Ureter (tissue), 1 donor: ENCODE results near the gene COX10. TPM values are rescaled to one million over a fixed set of nuclear protein-coding genes. Genes with fewer than 3 reads are reported as not detected.

Experiments
- DNase-seq: peaks from one replicate; pipeline ENCODE4 v3.0.0-alpha.2; 2020; ENCODE audit warnings: low spot score
- total RNA-seq: library from RNA; stranded (reverse); gene quantifications from one replicate; pipeline ENCODE4 v1.2.4, GENCODE V29; 2023
- donor health status: DM: yes; HTN: yes; CAD: no.

COX10 gene
- total RNA-seq, 1 donor from 2014 or later = 24.9 TPM

DNA sequence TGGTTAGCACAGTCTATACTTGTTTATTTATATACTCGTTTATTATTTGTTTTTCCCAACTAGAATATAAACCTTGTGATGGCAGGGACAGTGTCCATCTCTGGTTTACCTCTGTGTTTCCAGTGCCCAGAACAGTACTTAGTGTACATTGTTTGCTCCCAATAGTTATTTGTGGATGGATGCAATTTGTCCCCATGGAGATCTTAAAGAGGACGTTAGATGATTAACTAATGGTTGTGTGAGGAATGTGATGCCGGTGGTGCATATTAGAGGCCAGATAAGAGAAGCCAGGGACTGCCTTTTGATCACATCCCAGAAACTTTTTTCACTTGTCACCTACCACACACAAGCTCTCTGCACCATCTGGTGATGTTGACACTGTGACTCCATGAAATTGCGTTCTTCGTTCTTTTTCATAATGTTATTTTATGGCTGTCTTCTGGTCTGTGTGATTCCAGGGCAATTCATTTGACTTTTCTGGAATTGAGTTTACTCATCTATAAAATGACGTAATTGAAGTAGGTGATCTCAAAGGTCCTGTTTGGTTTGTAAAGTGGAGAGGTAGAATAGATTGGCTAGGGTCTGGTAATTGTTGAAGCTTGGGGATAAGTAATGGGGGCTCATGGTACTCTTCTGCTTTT, 1.2 kb downstream of the COX10 start:
- no peak for DNase-seq

DNA sequence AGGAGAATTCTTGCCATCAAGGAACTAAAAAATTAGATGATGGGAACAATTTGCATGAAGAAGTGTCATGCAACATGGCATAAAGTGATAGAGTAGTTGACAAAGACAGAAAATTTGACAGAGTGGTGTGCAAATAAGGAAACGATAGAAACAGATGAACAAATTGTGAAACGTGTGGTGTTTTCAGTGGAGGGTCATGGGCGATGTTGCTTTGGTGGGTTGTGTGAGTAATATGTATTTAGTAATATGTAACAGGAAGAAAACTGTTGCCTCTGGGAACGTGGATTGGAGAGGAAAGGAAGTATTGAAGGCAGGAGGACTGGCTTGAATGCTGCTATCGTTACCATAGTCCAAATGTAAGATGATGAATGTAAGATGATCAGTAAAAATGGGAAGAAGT, 3.6 kb downstream of the COX10 start:
- DNase-seq = no peak

DNA sequence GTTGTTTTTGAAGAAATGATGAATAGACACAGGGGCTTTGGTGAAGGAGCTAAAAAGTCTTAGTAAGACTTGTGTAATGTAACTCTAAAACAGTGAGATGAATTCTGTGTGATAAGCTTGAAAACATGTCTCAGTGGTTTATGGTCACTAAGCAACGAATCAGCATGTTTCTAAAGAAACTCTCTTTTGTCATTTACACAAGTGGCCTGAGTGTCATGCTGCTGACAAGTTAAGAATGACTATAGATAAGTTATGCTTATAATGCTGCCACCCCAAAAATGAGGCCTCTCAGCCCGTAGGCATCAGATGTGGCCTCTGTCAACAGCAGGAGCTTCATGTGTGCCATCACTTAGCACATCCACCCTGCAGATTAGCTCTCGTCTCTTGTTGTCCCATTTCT, 8.7 kb downstream of the COX10 start:
- no peak for DNase-seq

DNA sequence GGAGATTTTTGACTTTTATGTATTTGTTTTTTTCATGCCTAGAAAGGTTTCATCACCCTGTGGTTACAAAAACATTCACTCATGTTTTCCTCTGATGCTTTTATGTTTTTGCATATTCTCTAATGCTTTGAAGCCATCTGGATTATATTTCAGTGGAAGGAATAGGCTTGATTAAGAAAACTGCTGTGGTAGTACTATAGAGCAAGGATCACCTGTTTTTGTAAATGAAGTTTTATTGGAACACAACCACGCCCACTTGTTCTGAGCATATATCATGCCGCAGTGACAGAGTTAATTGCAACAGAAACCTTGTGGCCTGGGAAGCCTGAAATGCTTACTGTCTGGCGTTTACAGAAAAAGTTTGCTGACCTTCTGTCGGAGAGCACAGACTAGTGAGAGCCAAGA, 11.5 kb downstream of the COX10 start:
- DNase-seq = no peak

DNA sequence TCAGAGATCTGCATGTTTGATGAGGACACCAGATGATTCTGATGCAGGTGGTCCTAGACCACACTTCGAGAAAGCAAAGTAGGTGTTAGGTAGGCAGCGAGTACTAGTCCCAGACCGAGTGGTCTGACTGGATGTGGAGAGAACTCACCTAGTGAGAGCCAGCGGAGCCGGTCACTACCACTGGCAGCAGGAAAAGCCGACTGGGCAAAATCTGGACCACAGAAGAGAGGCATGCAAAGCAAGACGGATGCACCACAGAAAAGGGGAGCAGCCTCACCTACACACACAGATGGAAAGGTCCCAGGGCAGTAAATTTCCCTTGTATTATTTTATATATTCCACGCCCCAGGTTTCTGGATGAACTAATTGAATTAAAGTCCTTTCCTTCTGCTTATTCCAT, 13.5 kb downstream of the COX10 start:
- DNase-seq = no peak

DNA sequence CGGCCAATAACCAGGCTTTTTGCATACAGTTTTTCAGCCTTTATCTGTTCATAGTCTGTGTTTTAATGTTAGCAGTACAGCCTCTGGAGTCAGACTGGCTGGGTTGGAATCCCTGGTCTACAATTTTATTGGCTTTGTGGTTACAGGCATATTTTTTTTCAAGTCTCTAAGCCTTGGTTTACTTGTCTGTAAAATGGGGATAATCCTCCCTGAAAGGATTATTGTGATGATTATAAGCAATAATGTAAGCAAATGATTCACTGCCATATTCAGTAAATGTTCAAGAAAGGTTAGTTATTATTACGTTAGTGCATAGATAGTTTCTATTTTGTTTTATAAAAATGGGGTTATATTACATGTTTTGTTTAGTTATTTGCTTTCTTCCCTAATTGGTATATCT, 15.7 kb downstream of the COX10 start:
- DNase-seq = no peak

DNA sequence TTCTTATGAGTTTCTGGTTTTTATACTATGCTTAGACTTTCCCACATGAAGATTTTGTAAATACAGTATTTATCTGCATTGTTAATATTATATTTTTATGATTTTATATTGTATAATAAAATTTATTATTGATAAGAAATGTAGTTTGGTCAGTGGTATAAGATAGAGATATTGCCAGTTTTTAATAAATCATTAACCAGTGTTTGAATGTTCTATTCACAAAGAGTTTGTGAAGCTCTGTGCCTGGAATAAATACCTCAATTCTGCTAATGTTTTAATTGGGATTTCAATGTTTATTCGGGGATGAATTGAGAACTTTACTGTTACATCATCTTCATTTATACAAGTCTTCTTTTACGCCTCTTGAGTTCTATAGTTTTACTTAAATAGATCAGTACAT, 16.9 kb downstream of the COX10 start:
- DNase-seq = no peak

DNA sequence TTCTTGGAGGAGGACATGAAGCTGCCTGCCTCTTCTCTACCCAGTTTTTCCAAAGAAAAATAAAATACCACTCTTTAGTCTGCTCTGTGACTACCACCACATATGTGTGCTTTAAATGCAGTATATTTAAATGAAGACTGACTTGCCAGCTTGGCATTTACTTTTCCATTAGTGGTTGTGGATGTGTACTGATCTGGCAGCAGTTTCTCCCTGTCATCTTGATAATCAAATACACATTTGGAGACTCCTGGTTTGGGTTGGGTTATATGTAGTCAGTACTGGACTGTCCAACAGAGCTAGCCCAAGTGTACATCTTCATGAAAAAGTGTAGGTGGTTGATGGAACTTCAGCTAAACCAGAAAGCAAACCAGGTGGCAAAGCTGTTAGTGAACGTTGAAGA, 19.9 kb downstream of the COX10 start:
- DNase-seq = no peak

DNA sequence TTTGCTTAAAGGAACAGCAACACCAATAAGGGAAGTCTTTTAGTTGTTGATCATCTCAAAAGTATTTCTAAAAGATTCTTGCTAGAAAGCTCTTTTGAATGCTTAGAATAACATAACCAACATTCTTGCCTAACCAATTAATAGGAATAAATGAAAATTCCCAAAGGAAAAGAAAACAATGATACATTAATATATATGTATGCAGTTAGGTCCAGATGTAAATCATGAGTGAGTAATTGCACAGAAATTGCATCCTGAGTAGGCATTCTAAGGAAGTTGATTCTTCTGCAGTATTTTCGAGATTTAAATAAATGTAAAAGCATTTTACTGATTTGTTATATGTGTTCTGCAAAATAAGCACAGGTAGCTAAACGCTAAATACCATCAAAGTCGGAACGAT, 22.1 kb downstream of the COX10 start:
- no peak for DNase-seq

DNA sequence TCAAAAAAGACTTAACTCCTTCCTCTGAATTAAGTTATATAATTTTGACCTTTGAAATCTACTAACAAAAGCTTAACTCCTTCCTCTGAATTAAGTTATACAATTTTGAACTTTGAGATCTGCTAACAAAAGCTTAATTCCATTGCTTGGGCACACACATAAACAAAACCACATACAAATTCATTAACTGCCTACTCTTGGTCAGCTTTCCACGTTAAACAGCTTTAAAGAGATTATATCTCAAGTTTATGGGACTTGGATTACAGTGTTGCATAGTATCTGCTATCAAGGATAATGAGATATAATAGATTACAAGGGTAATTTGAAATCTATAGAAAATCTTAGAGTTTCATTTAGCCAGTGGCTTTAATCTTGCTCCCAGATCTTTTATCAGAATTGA, 23.5 kb downstream of the COX10 start:
- no peak for DNase-seq

DNA sequence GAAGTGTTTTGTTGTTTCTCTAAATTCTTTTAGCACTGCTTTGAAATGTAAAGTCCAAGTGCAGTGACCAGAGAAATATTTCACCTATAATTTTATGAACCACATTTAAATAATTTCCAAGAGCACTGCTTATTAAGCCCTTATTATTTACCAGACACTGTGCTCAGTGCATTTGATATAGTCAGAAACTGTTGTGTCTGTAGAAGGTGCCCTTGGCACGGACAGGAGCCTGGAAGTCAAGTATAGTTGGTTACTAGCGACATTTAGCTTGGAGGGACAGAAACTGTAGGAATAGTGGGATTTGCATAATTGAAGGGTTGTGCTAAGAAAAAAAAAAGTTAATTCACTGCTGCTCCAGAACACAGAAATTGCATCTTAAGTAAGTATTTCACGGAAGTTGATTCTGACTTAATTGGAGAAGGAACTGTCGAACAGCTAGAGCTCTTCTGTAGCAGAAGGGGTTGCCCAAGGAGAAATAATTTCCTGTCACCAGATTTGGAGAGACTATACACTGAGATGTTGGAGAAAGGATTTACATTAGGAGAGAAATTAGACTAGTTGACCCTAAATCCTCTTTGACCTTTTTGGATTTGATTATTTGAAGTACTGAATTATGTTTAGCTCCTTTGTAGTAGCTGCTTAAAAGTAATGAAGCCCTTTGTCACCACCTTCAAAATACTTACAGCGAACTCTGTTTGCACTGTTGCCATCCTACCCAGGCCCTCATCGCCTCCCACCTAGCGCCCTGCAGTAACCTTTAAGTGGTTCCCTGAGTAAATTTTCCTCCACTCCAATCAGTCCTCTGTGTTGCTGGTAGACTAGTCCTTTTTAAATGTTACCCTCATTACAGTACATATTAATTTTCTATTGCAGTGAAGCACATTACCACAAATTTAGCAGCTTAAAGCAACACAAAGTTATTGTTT, 25.6 kb downstream of the COX10 start:
- no peak for DNase-seq

DNA sequence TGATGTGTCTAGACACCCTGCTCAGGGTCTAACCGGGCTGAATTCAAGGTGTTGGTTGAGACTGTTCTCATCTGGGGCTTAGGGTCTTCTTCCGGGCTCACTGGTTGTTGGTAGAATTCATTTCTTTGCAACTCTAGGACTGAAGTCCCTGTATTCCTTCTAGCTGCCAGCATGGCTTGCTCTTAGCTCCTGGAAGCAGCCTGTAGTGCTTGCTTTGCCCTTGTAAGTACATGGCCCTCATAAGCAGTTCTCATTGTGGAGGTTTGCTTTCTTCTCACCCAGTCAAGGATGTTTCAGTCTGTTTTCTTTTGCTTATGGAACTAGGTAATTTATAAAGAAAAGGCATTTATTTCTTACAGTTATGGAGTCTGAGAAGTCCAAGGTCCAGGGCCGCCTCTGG, 26.3 kb downstream of the COX10 start:
- no peak for DNase-seq

DNA sequence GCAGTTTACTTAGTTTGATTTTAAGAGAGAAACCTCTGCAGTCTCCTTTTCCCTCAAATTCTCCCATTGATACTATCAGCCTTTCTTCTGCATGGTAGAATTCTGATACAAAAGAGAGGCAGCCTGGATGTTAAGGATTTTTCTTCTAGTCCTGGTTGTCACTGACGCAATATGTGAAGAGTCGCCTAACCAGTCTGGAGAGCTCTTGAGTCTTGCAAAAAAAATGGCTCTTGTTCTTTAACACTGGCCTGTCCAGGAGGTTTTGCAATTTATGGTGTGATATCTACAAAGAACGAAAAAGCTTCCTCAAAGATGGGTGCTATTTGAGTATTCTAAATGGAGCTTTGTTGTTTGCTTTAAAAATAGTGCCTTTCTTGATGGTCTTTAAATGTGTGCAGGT, 28.9 kb downstream of the COX10 start:
- DNase-seq = no peak

DNA sequence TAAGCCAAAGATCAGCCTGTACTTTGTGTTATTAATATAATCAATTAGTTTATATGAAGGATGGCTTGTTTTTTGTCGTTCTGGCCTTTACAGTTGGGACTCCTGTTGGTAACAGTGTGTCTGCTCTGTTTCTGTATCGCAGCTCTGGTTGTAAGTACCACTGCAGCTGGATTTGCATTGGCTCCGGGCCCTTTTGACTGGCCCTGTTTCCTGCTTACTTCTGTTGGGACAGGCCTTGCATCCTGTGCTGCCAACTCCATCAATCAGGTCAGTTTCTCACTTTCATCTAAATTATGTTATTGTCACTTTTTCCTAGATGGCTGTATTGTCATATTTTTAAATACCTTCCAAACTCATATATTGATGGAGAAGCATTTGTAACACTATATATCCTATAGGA, 32.7 kb downstream of the COX10 start:
- no peak for DNase-seq

DNA sequence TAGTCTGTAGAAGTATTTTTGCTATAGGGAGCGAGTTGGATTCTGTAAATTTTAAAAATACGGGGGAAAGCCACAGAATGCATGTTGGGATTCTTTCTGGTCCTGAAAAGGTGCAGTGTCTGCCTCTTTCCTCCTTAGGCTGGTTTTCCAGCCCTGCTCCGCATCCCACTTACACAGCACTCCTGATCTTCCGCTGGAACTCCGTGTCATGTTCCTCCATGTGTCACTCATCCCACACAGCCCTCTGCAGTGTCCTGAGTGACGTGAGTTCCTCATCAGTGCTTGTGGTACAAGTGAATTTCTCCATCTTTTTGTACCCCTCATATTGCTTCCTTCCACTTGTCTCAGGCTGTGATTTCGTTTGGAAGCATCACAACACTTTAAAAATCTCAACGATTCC, 34.5 kb downstream of the COX10 start:
- DNase-seq = no peak

DNA sequence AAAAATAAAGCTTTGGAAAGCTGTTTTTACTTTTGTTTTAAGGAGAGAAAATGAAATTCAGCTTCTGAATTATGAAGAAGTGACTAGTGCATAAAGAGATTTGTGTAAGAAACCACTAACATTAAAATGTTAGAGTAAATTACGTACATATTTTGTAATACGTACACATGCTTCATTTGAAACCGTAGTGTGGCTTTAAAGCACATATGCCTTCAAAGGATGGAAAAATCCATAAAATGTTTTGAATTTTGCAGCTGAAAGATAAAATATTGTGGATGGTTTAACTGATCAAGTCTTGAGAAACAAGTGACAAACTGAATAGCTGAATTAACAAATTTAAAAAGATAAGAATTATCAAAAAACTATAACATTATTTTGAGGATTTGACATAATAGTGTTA, 35.4 kb downstream of the COX10 start:
- no peak for DNase-seq

DNA sequence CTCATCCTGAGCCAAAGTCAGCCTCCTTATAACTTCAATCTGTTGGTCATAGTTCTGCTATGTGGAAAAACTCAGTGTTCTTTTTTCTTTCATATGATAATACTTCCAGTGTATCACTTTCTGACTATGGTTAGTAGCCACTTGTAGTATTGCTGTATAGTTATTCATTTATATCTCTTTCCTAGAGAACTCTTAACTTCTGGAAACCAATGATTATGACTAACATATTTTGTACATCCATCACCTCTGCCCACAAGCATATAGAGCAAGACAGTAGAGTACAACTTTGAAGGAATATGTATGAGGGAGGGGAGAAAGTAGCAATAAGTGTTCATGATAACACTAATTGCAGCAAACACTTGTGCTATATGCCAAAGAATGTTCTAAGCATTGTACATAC, 38.6 kb downstream of the COX10 start:
- no peak for DNase-seq

DNA sequence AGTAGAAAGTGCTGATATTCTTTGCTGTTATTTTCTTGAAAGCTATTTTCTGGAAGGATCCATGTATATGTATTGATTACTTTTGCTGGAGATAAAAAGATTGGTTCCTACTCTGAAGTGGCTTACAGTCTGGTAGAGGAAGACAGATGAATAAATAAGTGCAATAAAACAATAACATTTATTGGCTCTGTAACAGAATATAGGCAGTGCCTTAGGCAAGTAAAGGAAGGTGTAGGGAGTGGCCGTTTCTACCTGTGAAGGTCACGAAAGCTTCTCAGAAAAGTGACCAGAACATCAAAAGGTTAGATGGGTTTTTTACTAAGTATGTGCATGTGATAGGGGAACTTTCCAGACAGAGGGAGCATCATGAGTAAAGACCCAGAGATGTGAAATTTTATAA, 43.1 kb downstream of the COX10 start:
- DNase-seq = no peak

DNA sequence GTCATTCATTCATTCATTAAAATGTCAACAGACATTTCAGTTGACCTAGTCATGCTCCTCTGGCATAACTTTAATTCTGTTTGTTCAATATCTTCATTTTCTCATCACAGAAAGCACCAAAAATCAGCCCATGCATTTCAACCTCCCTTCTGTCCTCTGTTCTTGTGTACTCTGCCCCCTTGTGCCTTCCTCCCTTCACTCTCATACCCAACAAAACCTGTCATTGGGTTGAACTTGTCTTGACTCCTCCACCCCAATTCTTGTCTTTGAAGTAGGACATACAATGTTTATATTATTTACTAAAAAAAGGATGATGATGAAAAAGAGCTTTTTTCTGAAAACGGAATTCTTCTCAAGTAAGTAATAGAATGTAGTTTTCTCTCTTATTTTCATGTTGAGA, 43.8 kb downstream of the COX10 start:
- no peak for DNase-seq

DNA sequence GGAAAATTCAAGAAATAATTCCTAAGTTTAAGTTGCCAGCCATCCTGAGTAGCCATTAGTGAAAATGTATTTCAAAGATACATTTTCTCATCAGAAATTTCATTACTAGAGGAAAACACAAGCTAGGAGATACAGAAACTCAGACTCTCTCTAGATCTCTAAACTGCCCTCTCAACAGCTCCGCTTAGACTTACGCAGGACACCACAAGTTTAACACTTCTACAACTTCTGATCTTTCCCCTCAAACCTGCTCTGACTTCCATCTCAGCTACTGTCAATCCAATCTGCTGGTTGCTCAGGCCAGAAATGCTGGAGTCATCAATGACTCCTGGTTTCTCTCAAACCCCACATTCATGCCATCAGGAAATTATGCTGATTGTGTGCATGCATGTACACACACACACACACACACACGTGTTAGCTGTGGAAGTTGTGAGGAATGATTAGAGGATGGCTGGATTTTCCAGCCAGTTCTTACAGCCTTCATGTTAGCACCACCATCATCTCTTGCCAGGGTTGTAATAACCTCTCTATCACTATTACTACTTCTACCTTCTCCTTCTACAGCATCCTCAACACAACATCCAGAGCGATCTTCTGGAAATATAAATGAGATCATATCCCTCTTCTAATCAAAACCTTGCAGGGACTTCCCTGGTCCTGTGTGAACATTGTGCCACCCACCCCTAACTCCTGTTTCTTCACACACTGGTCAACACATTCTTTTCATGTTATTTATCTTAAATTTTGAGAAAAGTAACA, 47.1 kb downstream of the COX10 start:
- DNase-seq = no peak

DNA sequence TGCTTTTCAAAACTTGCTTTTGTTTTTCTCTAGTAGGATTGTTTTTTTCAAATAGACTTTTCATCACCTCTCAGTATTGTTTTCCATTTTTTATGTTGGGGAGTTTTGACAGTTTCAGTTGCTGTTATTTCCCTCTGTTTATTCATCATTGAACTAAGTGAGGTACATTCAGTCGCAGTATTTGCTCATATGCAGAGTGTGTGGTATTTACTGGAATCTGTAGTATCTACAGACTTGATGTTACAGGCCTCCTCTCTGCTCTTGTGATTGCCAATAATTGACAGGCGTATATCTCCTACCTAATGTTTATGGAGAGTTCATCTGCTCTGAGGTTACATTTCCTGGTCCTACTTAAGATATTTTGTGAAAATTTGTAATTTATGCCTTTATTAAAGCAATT, 49.6 kb downstream of the COX10 start:
- no peak for DNase-seq

DNA sequence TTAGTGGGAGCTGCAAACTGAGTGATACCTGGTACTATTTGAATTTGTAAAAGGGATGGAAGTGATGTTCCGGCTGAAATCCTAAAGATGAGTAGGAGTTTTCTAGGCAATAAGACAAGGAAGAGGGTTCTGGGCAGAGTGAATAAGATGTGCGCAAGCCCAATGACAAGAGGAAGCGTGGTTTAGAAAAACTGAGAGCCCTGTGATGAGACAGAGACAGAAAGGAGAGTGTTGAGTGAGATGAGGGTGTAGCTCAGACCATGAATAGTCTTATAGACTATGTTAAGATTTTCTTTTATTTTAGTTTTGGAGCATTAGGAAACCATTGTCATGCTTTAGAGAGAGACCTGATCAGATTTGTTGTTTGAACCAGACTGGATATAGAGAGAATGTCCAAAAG, 50.2 kb downstream of the COX10 start:
- DNase-seq = no peak

DNA sequence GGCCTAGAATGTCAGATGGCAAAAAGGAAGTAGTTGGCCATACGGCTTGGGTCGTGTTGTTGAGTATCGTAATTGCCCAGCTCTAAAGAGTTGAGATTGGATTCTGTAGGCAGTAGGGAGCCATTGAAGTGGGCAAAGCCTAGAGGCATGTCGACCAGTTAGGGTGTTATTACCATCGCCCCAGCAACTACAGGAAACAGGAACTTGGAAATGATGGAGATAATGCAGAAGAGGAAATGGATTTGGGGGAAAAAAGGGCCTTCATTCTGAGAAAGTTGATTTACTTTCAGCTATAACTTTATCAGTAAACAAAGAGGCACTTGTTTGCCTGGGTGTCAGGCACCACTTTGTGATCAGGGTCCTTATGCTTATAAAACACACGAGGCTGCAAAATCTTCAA, 52.6 kb downstream of the COX10 start:
- DNase-seq = no peak
